GM15510 (cell line): ENCODE data around the gene GHITM.

ENCODE experiments used
- POLR2A ChIP-seq: IDR thresholded peaks from 3 replicates; pipeline ENCODE4 v1.6.1; 2011; ENCODE audit warnings: borderline replicate concordance; ENCODE audit not compliant: insufficient read length; ENCODE audit errors: extremely low read depth

Gene GHITM

DNA sequence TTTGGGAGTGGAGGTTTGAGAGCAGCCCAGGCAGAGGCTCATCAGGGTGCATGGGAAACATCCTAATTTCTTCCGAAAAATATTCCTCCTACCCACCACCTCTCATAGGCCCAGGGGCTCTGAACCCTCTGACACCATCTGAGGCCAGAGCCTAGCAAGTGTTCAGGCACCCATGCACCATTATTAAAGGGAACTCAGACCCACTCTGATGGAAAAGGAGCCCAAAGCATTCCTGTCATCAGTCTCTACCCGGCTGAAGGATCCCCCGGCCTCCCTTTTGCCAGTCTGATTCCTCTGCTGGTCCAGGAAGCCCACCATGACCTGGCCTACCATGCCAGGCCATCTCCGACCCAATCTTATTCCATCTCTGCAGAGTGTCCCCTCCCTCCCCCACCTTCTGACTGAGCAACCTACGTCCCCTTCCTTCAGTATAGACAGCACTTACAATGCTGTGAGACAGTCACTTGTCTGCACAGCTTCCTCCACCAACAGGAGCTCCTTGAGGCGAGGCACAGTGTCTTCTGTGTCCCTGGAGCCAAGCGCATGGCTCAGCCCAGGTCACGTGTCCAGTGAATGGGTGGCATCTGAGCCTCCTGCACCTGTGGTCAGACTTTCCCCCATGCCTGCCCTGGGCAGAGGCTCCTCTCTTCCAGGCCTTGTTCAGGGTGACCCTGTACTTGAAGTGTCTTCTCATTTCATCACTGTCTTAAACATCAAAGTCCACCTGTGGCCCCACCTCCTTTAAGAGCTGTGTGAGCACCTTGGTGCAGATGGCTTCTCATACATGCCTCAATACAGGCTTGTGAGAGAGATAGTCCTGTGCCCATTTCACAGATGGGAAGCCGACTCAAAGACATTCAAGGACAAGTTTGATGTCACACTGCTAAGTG is 33.4 kb downstream of the GHITM start:
- no peak for TF ChIP-seq POLR2A

DNA sequence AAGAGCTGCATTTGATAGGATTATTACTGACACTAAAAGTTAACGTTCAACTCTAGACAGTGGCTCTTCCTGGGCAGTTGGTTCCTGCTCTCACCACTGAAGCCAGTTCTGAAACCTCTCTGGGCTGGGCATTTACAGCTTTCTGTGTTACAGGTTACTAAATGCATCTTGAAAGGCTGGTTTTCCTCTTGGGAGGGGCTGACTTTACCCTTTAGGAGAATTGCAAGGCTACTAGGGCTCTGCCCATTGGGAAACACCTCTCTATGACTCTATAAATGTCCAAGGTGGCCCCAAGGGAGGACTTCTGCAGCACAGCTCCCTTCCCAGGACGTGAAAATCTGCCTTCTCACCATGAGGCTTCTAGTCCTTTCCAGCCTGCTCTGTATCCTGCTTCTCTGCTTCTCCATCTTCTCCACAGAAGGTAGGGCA is 34.2 kb downstream of the GHITM start, which contains the start of gene GPR15LG:
TSS of gene GPR15LG (plus strand) at position 301 of the 429 bp plus-strand sequence. CDS start at position 352, 51 bp downstream.
- TF ChIP-seq POLR2A, result no peak

DNA sequence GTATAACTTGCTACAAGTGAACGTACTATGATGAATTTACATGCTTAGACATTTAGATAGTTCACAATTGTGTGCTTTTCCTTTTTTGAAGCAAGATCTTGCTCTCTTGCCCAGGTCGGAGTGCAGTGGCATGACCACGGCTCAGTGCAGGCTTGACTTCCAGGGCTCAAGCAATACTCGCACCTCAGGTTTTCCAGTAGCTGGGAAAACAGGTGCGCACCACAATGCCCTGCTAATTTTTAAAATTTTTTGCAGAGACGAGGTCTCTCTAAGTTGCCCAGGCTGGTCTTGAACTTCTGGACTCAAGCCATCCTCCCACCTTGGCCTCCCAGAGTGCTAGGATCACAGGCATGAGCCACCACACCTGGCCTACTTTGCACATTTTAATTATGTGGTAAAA is 36.1 kb downstream of the GHITM start:
- no peak for TF ChIP-seq POLR2A

DNA sequence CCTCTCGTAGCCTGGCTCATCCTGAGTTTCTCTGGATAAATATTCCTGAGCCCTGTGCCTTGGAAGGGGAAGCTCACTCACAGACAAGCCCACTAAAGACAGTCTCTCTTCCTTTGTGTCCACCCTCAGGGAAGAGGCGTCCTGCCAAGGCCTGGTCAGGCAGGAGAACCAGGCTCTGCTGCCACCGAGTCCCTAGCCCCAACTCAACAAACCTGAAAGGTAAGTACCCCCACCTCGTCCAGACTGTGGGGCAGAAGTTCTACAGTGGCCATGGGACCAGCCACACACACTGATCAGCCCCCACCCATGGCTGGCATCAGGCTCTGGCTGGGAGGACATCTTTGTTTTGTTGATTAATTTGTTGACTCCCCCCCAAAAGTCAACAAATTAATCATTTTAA is 37.0 kb downstream of the GHITM start:
- TF ChIP-seq POLR2A, result no peak

DNA sequence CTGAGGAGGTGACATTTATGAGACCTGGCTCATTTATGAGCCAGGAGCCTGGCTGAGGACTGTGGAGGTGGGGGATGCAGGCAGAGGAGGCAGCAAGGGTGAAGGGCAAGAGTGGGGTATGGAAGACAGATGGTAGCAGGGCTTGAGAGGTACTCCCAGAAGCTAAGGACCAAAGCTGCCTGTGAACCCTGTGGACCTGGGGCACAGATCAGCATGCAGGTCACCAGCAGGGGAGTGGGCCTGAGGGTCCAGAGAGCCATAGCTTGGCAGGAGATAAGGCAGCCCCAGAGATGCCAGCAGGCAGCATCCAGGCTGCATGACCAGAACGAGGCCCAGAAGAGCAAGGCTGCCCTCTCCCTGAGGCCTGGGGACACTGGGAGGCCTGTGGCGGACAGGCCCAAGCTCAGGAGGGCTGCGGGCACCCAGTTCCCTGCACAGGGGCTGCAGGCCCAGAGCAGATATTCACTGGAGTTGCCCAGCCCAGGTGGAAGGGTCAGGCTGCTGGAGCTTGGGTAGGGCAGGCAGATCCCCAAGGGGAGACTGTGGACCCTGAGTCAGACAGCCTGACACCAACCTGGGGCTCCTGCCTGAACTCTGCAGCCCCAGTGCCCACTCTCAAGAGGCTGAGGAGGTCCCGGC is 37.6 kb downstream of the GHITM start:
- TF ChIP-seq POLR2A, result no peak

DNA sequence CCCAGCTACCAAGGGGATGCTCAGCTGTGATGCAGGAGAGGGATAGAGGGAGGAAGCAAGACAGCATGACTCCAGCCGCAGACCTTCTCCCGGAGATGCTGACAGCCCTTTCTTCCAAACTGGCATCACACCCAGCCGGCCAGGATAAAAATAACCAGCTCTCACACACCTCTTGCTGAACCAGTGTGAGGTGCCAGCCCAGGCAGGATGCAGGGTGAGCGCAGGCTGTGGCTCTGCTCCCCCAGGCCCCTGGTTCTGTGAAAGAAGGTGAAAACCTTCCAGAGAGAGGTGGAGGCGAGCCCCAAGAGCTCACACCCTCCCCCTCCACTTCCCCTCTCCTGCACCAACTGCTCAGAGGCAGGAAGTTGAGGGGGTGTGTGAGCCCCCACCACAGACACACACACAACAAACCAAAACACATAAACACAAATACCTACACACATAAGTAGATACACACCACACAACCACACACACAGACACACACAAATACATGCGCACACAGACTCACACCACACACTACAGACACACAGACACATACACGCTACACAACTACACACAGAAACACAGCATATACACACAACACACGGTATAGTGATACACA is 38.3 kb downstream of the GHITM start:
- TF ChIP-seq POLR2A, result no peak

DNA sequence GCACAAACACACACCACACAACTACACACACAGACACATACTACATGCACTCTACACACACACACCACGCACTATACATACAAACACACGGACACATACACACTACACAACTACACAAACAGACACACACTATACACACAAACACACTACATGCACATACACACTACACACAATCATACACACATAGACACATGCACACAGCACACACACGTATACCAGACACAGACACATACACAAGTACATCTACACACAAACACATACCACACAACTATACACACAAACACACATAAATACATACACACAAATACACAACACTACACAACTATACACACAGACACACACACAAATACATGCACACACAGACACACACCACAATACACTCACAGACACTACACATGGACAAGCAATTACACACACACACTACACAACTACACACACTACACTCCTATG is 38.9 kb downstream of the GHITM start:
- no peak for TF ChIP-seq POLR2A

DNA sequence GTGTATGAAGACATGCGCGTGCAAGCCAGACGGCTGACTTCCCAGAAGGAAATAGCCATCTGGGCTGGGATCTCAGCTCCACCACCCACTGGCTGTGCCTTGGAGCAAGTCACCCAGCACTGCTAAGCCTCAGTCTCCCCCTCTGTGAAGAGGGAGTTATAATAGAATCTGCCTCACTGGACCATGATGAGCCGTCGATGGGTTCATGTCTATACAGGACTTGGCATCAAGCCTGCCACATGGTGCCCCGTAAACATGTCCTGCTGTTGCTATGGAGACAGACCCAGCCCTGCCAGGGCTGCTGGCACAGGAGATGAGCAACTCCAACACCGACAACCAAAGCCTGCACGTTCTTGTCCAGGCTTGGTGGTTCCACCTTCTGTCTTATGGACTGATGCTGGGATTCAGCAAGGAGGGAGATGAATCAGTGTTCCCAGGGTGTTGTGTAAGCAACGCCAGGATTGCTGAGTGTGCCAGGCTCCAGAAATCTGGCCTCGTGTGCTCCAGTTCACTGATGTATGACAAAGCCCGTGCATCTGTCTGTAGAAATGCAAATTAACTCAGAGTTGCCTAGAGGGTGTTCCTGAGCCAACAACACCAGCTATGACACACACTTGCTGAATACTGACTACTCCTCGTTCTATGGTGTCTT is 39.9 kb downstream of the GHITM start:
- TF ChIP-seq POLR2A, result no peak

DNA sequence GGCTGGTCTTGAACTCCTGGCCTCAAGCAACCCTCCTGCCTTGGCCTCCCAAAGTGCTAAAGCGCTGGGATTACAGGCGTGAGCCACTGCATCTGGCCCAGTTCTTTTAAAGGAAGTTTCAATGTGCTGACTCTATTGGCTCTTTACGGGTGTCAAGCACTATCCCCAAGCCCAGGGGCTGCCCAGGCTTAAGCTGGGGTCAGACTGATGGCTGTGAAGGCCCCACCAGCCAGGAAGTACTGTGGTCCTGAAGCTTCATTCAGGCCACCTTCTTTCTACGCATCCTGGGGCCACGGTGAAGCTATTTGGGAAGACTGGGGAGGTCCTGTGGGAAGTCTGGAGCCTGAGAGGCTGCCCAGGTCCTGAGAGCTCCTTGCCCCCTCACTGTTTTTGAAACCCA is 42.3 kb downstream of the GHITM start:
- no peak for TF ChIP-seq POLR2A

DNA sequence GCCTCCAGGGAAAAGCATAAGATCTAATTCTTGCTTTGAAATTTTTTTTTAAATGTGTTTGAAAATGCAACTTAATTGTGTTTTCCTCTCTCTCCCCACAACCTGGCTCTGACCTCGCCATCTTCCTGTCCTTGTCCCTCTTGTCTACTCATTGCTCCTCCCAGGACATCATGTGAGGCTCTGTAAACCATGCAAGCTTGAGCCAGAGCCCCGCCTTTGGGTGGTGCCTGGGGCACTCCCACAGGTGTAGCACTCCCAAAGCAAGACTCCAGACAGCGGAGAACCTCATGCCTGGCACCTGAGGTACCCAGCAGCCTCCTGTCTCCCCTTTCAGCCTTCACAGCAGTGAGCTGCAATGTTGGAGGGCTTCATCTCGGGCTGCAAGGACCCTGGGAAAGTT is 45.2 kb downstream of the GHITM start:
- TF ChIP-seq POLR2A, result no peak

DNA sequence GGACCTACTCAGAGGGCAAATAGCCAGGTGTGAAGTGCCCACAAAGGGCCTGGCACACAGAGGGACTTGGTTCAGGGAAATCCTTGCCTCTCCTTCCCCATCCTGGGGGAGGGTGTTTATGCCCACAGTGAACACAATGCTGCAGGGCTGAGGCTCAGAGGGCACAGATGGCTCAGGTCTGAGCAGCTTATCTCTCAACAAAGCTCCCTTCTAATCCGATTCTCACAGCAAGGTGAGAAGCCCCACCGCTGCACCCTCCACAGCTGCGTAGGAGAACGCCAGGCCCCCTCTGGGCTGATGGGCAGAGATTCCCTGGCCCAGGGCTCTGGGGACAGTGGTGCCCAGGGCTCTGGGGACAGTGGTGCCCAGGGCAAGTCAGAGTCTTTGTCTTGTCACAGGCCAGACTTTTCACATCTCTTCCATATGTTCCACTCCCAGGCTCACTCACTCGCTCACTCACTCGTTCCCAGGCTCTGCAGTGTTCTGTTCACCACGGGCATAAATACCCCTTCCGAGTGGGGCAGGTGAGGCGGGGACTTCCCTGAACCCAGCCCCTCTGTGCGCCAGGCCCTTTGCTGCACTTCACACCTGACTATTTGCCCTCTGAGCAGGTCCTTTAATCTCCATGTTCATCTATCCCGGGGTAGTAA is 46.3 kb downstream of the GHITM start:
- no peak for TF ChIP-seq POLR2A

DNA sequence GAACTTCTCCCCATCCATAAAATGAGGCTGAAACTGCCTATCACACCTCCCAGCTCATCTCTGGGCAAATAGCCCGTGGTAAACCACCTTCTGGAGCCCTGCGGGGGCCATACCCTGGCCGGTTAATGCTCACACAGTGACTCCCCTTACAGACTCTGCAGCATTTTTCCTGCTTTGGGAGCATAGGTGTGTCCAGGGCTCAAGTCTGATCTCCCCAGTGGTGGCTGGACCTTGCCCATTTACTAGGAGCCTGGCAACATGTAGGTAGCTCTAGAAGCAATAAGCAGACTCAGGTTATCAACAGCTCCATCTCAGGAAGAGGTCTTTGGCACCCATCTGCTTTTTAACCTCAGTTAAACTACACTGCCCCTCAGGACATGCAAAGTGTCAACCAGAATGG is 49.5 kb downstream of the GHITM start:
- TF ChIP-seq POLR2A, result no peak

DNA sequence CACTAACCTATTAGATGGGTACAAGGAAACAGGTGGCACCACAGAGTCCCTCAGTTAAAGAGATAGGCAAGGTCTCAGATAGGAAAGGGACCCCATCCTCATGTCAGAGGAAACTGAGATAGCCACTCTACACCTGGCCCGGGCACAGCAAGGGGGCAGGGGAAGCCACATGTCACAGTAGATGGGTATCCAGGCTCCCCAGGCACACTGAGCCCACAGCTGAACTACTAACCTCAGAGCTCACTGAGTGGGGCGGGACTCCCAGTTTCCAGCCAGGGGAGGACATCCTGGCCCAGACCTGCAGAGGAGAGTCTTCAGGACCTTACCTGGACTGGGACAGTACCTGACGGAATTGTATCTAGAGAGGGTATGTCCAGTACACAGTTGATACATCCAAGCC is 51.3 kb downstream of the GHITM start:
- TF ChIP-seq POLR2A, result no peak

DNA sequence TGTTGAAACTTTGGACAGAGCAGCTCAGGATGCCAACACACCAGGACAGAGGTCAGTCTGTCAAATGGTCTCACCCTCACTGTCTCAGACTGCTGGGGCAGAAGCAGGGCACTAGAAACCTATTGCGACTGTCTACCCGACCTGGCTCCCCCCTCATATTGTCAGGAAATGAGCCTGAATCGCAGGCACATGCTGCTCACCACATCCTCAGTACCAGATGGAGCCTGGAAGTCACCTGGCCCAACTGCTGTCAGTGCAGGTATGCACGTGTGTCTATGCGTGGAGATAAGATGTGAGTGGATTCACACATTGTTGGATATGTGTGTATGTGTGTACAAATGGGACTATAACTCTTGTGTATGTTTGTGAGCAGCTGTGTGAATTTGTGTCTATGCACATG is 51.8 kb downstream of the GHITM start:
- TF ChIP-seq POLR2A, result no peak

DNA sequence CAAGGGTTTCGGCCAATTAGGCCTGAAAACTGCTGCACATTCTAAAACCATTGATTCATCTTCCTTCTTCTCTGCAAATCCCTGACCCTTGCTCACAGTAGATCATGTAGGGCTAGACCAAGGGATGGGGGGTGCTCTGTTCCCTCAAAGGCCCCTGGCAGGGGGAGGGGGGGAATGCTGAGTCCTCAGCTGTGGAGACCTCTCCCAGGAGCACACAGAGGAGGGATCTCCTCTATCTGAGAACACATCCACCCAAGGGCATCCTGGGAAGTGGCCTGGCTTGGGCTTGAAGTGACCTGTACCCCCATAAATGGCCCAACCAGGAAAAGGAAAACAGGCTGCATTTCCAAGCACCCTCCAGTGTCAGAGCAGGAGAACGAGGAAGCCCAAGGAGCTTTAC is 54.0 kb downstream of the GHITM start:
- TF ChIP-seq POLR2A, result no peak

DNA sequence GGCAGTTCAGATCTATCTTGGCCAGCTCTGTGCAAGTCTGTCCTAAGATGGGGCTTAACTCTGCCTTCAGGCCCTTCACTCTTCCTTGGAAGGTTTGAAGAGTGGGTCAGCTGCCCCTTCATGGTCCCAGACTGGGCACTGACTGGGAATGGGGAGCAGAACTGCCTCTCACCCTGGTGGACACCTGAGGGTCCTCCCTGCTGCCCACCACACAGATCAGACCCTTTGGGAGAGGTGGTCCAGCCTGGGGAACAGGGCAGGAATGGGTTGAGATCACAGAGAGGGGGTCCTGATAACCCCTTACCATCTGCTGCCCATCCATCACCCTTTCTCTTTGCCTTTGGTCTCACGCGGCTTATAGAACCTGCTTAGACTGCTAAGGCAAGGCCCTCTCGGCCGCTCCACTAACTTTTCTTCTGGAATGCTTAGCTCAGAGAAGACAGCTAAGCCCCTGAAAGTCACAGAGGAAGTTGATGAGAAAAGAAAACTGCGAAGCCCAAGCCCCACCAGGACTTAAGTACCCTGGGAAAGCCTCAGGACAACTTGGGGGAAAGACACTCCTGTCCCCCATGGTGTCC is 54.6 kb downstream of the GHITM start:
- TF ChIP-seq POLR2A, result no peak
